ENCODE results near the gene TSPAN8. TPM values are rescaled to one million over a fixed set of nuclear protein-coding genes. Genes with fewer than 3 reads are reported as not detected.
"Not testable (repeated sequence)": the region's sequence is repeated elsewhere in the genome, so short reads cannot be mapped to it uniquely, and the experiment has no call there.

Gene TSPAN8
- polyA plus RNA-seq, 4 donors, result 2.9 to 44.1 (median 27.5) TPM

GRCh38 chr12:71130521-71131069, 27.2 kb downstream of the TSPAN8 start:
- no peak for DNase-seq (ENCODE audit: low read depth in 4 of 4, low spot score in 3 of 4)

DNA sequence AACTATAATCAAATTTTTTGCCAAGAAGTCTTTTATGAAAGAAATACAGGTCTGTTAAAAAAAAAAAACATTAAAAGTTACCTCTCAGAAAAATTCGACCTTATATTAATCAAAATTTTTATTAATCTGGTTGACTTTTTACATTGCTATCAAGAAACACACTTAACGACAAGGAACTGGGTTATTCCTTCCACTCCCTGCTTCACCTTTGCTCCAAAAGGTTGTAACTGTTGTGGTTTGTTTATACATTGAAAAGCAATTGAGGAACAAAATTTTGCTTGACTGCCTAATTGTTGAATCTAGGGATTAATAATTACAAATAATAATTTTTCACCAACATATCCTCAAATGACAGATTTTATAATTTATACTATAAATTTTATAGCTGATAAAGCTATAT, 28.4 kb downstream of the TSPAN8 start:
- no peak for DNase-seq (ENCODE audit: low read depth in 4 of 4, low spot score in 3 of 4)

GRCh38 chr12:71128191-71128788, 29.5 kb downstream of the TSPAN8 start:
- no peak for DNase-seq (ENCODE audit: low read depth in 4 of 4, low spot score in 3 of 4)

DNA sequence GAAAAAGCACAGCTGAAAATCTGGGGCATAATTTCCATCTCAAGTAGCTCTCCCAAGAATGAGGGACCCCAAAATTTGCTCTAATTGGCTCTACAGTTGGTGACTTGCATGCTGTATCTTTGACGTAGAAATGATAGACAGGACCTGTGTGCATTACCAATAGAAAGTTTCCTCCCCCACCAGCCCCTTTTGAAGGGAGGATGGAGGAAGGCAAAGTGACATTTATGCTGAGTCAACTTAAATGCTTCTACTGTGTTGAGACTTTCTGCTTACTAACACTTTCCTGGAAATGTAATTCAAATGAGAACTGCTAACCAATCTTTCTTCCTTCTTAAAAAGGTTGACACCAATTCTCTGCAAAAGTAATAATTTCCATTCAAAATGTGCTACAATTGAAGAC, 31.9 kb downstream of the TSPAN8 start:
- DNase-seq (ENCODE audit: low read depth in 4 of 4, low spot score in 3 of 4), result no peak

DNA sequence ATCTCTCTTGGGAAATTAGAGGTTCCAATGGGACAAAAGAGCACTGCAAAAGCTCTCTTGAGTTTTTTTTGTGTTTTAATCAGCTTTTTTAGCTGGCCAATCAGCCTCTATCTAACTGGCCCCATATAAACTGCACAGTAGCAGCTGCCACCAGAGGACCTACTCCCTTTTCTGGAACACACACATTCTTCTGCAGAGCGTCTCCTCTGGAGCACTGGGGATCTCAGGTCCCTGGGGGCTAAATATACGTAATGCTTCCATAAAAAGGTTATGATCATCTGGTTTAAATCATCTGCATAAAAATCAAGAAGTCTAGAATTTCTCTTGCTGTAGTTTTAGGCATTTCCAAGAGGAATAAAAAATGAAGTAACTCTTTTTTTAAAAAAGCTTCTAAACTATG, 32.3 kb downstream of the TSPAN8 start:
- no peak for DNase-seq (ENCODE audit: low read depth in 4 of 4, low spot score in 3 of 4)

GRCh38 chr12:71124835-71125460, 32.9 kb downstream of the TSPAN8 start:
- no peak for DNase-seq (ENCODE audit: low read depth in 4 of 4, low spot score in 3 of 4)

GRCh38 chr12:71113148-71113547, 44.7 kb downstream of the TSPAN8 start:
- not testable (repeated sequence) for DNase-seq (ENCODE audit: low read depth in 4 of 4, low spot score in 3 of 4)

DNA sequence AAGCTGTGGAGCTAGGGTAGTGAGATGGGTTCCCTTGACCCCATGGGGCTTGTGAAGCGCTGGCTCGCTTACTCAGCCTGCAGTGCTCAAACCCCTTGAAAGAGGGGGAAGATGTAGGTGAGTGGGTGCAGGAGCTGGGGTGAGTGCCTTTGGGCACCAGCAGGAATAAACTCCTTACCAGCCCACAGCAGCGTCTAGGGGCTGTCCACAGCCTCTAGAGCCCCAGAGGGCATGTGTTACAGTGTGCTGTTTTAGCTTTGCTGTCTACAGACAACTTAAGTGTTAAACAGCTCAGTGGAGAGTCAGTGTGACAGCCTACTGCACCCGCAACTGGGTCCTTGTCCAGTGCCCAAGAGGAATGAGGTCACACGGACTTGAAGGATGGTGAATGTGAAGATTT, 48.0 kb downstream of the TSPAN8 start:
- no peak for DNase-seq (ENCODE audit: low read depth in 4 of 4, low spot score in 3 of 4)

GRCh38 chr12:71108355-71108754, 49.4 kb downstream of the TSPAN8 start:
- no peak for DNase-seq (ENCODE audit: low read depth in 4 of 4, low spot score in 3 of 4)

DNA sequence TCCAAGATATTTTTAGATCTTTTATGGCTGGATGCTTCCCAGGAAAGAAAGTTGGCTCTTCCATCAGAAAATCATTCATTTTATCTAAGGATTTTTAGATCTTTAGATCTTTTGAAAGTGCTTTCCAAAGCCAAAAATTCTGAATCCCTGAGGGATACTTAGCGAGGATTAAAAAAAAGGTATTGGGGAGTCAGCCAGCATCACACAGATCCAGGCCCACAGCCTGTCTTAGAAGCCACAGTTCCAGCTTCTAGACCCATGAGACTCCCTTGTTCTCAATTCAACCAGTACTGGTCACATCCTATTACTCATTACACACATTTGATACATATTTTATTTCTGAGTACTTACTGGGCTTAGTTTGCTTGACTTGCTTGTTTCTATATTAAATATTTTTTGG, 49.9 kb downstream of the TSPAN8 start:
- no peak for DNase-seq (ENCODE audit: low read depth in 4 of 4, low spot score in 3 of 4)

DNA sequence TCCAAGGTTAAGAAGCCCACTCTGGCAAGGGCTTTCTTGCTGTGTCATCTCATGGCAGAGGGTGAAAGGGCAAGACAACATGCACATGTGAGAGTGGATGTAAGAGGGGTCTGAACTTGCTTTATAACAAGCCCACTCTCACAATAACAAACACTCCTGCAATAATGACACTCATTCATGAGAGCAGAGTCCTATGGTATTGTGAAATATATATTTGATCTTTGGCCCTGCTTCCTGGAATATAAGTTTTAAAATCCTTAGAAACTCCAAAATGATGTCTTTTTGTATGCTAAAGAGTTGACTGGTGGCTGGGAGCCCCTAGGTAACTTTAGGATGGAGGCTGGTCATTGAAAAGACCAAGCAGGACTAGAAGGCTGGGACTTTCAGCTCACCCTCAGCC, 51.8 kb downstream of the TSPAN8 start:
- no peak for DNase-seq (ENCODE audit: low read depth in 4 of 4, low spot score in 3 of 4)

GRCh38 chr12:71092290-71092689, 65.5 kb downstream of the TSPAN8 start:
- no peak for DNase-seq (ENCODE audit: low read depth in 4 of 4, low spot score in 3 of 4)

GRCh38 chr12:71090971-71091370, 66.8 kb downstream of the TSPAN8 start:
- DNase-seq (ENCODE audit: low read depth in 4 of 4, low spot score in 3 of 4), result no peak

DNA sequence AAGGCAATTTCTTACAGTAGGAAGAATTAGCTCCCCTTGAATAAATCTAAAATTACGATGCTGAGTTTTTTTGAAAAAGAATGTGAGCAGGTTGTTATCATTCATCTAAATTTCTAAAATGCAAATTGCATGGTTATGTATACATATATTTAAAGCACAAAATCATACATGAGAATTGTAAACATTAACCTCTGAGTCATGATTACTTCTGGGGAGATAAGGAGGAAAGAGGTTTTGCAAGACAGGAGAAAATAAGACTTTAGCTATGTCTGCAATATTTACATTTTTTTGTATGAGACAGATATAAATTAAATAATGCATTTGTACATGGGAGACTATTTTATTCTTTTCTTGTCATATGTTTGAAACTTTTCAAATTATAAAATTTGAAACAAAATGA, 72.2 kb downstream of the TSPAN8 start:
- DNase-seq (ENCODE audit: low read depth in 4 of 4, low spot score in 3 of 4), result no peak

- DNase-seq (ENCODE audit: low read depth in 4 of 4, low spot score in 3 of 4), result no peak
Observed at GRCh38 chr12:71075743-71076142, 82.1 kb downstream of the TSPAN8 start.

Other genes with a start within 250 kb of the TSPAN8 start
- under 1 TPM; 0.08 to 0.79 (median 0.44) TPM for gene PTPRR, start 237.3 kb downstream of the TSPAN8 start, polyA plus RNA-seq (ENCODE audit: insufficient read length in 4 of 4)